GM13976 (cell line): ENCODE data around the gene FCRL1.

Experiments
- DNase-seq: peaks from one replicate; pipeline ENCODE4 v3.0.0; 2012; ENCODE audit warnings: low spot score
- CTCF ChIP-seq: IDR thresholded peaks from 2 replicates; pipeline ENCODE4 v1.5.1; 2012; ENCODE audit warnings: borderline replicate concordance, mild to moderate bottlenecking; ENCODE audit not compliant: insufficient read depth; ENCODE audit errors: extremely low read depth, missing control alignments, control extremely low read depth
- in situ Hi-C: fragments of 300-500 bp; cut with MboI; formaldehyde crosslinking; loops from one replicate; pipeline ENCODE4 v1.12.0; 2022; ENCODE audit warnings: low sequenced_read_pairs, mixed read lengths, inconsistent platforms; ENCODE audit not compliant: unreplicated experiment

Gene FCRL1

GRCh38 chr1:157782931-157783330 lies 37.0 kb downstream of the FCRL1 start:
- no peak for DNase-seq
- in situ Hi-C loops: no loop called here
- no peak for TF ChIP-seq CTCF

GRCh38 chr1:157781048-157781447 lies 38.9 kb downstream of the FCRL1 start:
- DNase-seq: no peak
- in situ Hi-C loops: no loop called here
- TF ChIP-seq CTCF: no peak

- TF ChIP-seq CTCF: no peak
- DNase-seq: no peak
- in situ Hi-C loops: no loop called here
Measured at GRCh38 chr1:157776971-157777391, 42.9 kb downstream of the FCRL1 start, which contains the start of gene FCRL2. TSS of gene FCRL2 (minus strand) at chr1:157777132. CDS start at chr1:157777073, 59 bp downstream.

GRCh38 chr1:157775101-157775870 lies 44.6 kb downstream of the FCRL1 start:
- in situ Hi-C loops: no loop called here
- no peak for TF ChIP-seq CTCF
- no peak for DNase-seq

- in situ Hi-C loops: no loop called here
- DNase-seq: no peak
- TF ChIP-seq CTCF: no peak
Measured at GRCh38 chr1:157774412-157774811, 45.5 kb downstream of the FCRL1 start.

- peak; percentile 29 for DNase-seq
- peak; percentile 56 for TF ChIP-seq CTCF
- in situ Hi-C loops: no loop called here
Measured at GRCh38 chr1:157773493-157774350, 46.2 kb downstream of the FCRL1 start.
